IMR-90 (cell line): Measurements from ENCODE around the gene RBMS3. TPM values are rescaled to one million over a fixed set of nuclear protein-coding genes. Genes with fewer than 3 reads are reported as not detected.

Experiments used
- ATAC-seq: fragments of 200-7000 bp; cut with Tn5 transposase; 2 replicates; pipeline ENCODE4 v1.9.1; 2020; ENCODE audit warnings: low read depth, mild to moderate bottlenecking, moderate library complexity
- BruUV-seq: library from RNA; stranded (reverse); fragments of 400-500 nt; replicated peaks from 2 replicates; lab custom pipeline; 2021; lab: Mats Ljungman, UMichigan
- CTCF ChIA-PET: fragments of 300-600 bp; formaldehyde crosslinking; extraction: SDS; loops from one replicate; lab custom pipeline; 2021; ENCODE audit warnings: antibody characterized with exemption; lab: Yijun Ruan, JAX
- POLR2A ChIA-PET: fragments of 300-600 bp; sonication (Branson Sonifier 250); formaldehyde crosslinking; loops from one replicate; lab custom pipeline; 2022; ENCODE audit warnings: antibody characterized with exemption; ENCODE audit not compliant: unreplicated experiment; lab: Charles Lee
- DNase-seq: peaks from one replicate; pipeline ENCODE4 v3.0.0; 2013
- H2AFZ ChIP-seq: replicated peaks from 2 replicates; pipeline ENCODE3; 2013; ENCODE audit warnings: low read length, mild to moderate bottlenecking; ENCODE audit not compliant: poor library complexity
- H2AK5ac ChIP-seq: 2 replicates; pipeline ENCODE4 v1.6.1; 2013; ENCODE audit warnings: low read depth, low read length, inconsistent platforms
- H2AK9ac ChIP-seq: replicated peaks from 2 replicates; pipeline ENCODE3; 2013; ENCODE audit warnings: mild to moderate bottlenecking, low read depth, low read length, moderate library complexity; ENCODE audit not compliant: poor library complexity
- H2BK120ac ChIP-seq: 2 replicates; pipeline ENCODE4 v1.6.1; 2013; ENCODE audit warnings: low read depth, low read length, inconsistent platforms
- H2BK15ac ChIP-seq: 3 replicates; pipeline ENCODE4 v1.6.1; 2013; ENCODE audit warnings: low read depth, low read length, inconsistent platforms
- H2BK20ac ChIP-seq: 2 replicates; pipeline ENCODE4 v1.6.1; 2013; ENCODE audit warnings: low read depth, mild to moderate bottlenecking, inconsistent platforms, low read length, moderate library complexity
- H2BK5ac ChIP-seq: 2 replicates; pipeline ENCODE4 v1.6.1; 2013; ENCODE audit warnings: mild to moderate bottlenecking, low read depth, low read length, inconsistent platforms; ENCODE audit not compliant: poor library complexity, severe bottlenecking
- H3K14ac ChIP-seq: replicated peaks from 2 replicates; pipeline ENCODE4 v1.6.1; 2013; ENCODE audit warnings: low read depth, low read length, inconsistent platforms
- H3K18ac ChIP-seq: 2 replicates; pipeline ENCODE4 v1.6.1; 2013; ENCODE audit warnings: low read depth, low read length, control low read depth
- H3K23ac ChIP-seq: 2 replicates; pipeline ENCODE4 v1.6.1; 2013; ENCODE audit warnings: low read depth, low read length, inconsistent platforms
- H3K27ac ChIP-seq: 2 replicates; pipeline ENCODE4 v1.5.1; 2013; ENCODE audit warnings: mild to moderate bottlenecking, control low read depth, low read length; ENCODE audit not compliant: insufficient read depth
- H3K27me3 ChIP-seq: 2 replicates; pipeline ENCODE4 v1.6.1; 2013; ENCODE audit warnings: low read length; ENCODE audit not compliant: control insufficient read depth, insufficient read depth
- H3K36me3 ChIP-seq: 2 replicates; pipeline ENCODE4 v1.6.1; 2013; ENCODE audit warnings: low read length, mixed read lengths; ENCODE audit not compliant: control insufficient read depth, insufficient read depth
- H3K4ac ChIP-seq: 2 replicates; pipeline ENCODE4 v1.6.1; 2013; ENCODE audit warnings: low read depth, low read length, inconsistent platforms
- H3K4me1 ChIP-seq: 2 replicates; pipeline ENCODE4 v1.6.1; 2013; ENCODE audit warnings: low read length, mixed read lengths; ENCODE audit not compliant: control insufficient read depth, insufficient read depth
- H3K4me2 ChIP-seq: 2 replicates; pipeline ENCODE4 v1.6.1; 2013; ENCODE audit warnings: low read depth, mild to moderate bottlenecking, control low read depth, low read length, moderate library complexity
- H3K4me3 ChIP-seq: 2 replicates; pipeline ENCODE4 v1.5.1; 2013; ENCODE audit warnings: low read depth, mild to moderate bottlenecking, control low read depth, low read length, moderate library complexity; ENCODE audit not compliant: insufficient read depth
- H3K56ac ChIP-seq: 2 replicates; pipeline ENCODE4 v1.6.1; 2013; ENCODE audit warnings: low read length, inconsistent platforms; ENCODE audit not compliant: insufficient read depth; ENCODE audit errors: extremely low read depth
- H3K79me1 ChIP-seq, 2 experiments: 2 replicates each; pipeline ENCODE4 v1.6.1; 2013; ENCODE audit warnings: low read length in 2 of 2, inconsistent platforms in 1 of 2, low read depth in 1 of 2
- H3K9ac ChIP-seq: 2 replicates; pipeline ENCODE4 v1.6.1; 2013; ENCODE audit warnings: low read depth, low read length, control low read depth
- H3K9me1 ChIP-seq: 2 replicates; pipeline ENCODE4 v1.6.1; 2013; ENCODE audit warnings: low read length, inconsistent platforms; ENCODE audit not compliant: insufficient read depth
- H3K9me3 ChIP-seq: 2 replicates; pipeline ENCODE4 v1.6.1; 2013; ENCODE audit warnings: low read length; ENCODE audit not compliant: control insufficient read depth, insufficient read depth
- H4K20me1 ChIP-seq: 2 replicates; pipeline ENCODE4 v1.6.1; 2013; ENCODE audit warnings: low read length, inconsistent platforms; ENCODE audit not compliant: insufficient read depth
- H4K5ac ChIP-seq: 2 replicates; pipeline ENCODE4 v1.6.1; 2013; ENCODE audit warnings: mild to moderate bottlenecking, low read depth, low read length, control low read depth
- H4K8ac ChIP-seq, 2 experiments: 2 replicates each; pipeline ENCODE4 v1.6.1; 2013; ENCODE audit warnings: low read depth in 2 of 2, low read length in 2 of 2, control low read depth in 1 of 2, inconsistent platforms in 1 of 2
- H4K91ac ChIP-seq: 2 replicates; pipeline ENCODE4 v1.6.1; 2013; ENCODE audit warnings: low read depth, low read length, inconsistent platforms; ENCODE audit not compliant: insufficient read depth
- BHLHE40 ChIP-seq: fragments of 150-350 bp; IDR thresholded peaks from 2 replicates; pipeline ENCODE4 v1.6.1; 2016; ENCODE audit warnings: mild to moderate bottlenecking, low read depth, low read length
- CEBPB ChIP-seq: IDR thresholded peaks from 2 replicates; pipeline ENCODE4 v1.6.1; 2012; ENCODE audit warnings: low read depth, low read length, improper control_type of control experiment
- CHD1 ChIP-seq: IDR thresholded peaks from 2 replicates; pipeline ENCODE4 v1.6.1; 2012; ENCODE audit warnings: low read depth, low read length, improper control_type of control experiment
- CTCF ChIP-seq: conservative IDR thresholded peaks from 2 replicates; pipeline ENCODE4 v1.5.1; 2012; ENCODE audit warnings: mild to moderate bottlenecking, low read depth, low read length, improper control_type of control experiment
- ELK1 ChIP-seq: fragments of 150-350 bp; IDR thresholded peaks from 2 replicates; pipeline ENCODE4 v1.6.1; 2016; ENCODE audit warnings: low read depth, mild to moderate bottlenecking, low read length, moderate library complexity, borderline replicate concordance
- FOS ChIP-seq: fragments of 150-350 bp; IDR thresholded peaks from 2 replicates; pipeline ENCODE4 v1.6.1; 2016; ENCODE audit warnings: low read depth, low read length
- MAFK ChIP-seq: IDR thresholded peaks from 2 replicates; pipeline ENCODE4 v1.6.1; 2012; ENCODE audit warnings: low read depth, low read length, improper control_type of control experiment
- MAZ ChIP-seq: IDR thresholded peaks from 2 replicates; pipeline ENCODE4 v1.6.1; 2012; ENCODE audit warnings: low read depth, mild to moderate bottlenecking, low read length, improper control_type of control experiment, moderate library complexity, borderline replicate concordance
- MXI1 ChIP-seq: IDR thresholded peaks from 2 replicates; pipeline ENCODE4 v1.6.1; 2012; ENCODE audit warnings: low read depth, mild to moderate bottlenecking, low read length, moderate library complexity, borderline replicate concordance
- NFE2L2 ChIP-seq: fragments of 150-350 bp; IDR thresholded peaks from 2 replicates; pipeline ENCODE4 v1.6.1; 2016; ENCODE audit warnings: low read depth, mild to moderate bottlenecking, low read length
- POLR2A ChIP-seq: IDR thresholded peaks from 2 replicates; pipeline ENCODE4 v1.6.1; 2012; ENCODE audit warnings: mild to moderate bottlenecking, low read depth, low read length
- RAD21 ChIP-seq: IDR thresholded peaks from 2 replicates; pipeline ENCODE4 v1.6.1; 2012; ENCODE audit warnings: low read length, improper control_type of control experiment
- RCOR1 ChIP-seq: IDR thresholded peaks from 2 replicates; pipeline ENCODE4 v1.6.1; 2012; ENCODE audit warnings: mild to moderate bottlenecking, low read length, improper control_type of control experiment; ENCODE audit not compliant: insufficient replicate concordance
- RFX5 ChIP-seq: IDR thresholded peaks from 2 replicates; pipeline ENCODE4 v1.8.0; 2012; ENCODE audit warnings: low read depth, mild to moderate bottlenecking, low read length, moderate library complexity
- SMC3 ChIP-seq: fragments of 150-350 bp; IDR thresholded peaks from 2 replicates; pipeline ENCODE4 v1.6.1; 2016; ENCODE audit warnings: low read depth, mild to moderate bottlenecking, antibody characterized with exemption, low read length, moderate library complexity
- USF2 ChIP-seq: fragments of 150-350 bp; IDR thresholded peaks from 2 replicates; pipeline ENCODE4 v1.6.1; 2017; ENCODE audit warnings: mild to moderate bottlenecking, antibody characterized with exemption, low read length, low read depth
- WGBS, 2 experiments: methylation state at CpG; one replicate each; pipeline versions ENCODE4 v1.1.5 to v1.1.7; 2013; ENCODE audit warnings: missing lambda C conversion rate in 2 of 2; ENCODE audit not compliant: insufficient read length in 1 of 2; ENCODE audit errors: extremely low coverage in 2 of 2; 5-methylcytosine and 5-hydroxymethylcytosine counted together
- dilution Hi-C: fragments of 300-500 bp; cut with HindIII; formaldehyde crosslinking; loops from one replicate; pipeline ENCODE4 v1.14.3; 2018; ENCODE audit warnings: low sequenced_read_pairs; ENCODE audit not compliant: unreplicated experiment
- in situ Hi-C: fragments of 300-500 bp; cut with MboI; formaldehyde crosslinking; loops from 3 replicates; pipeline ENCODE4 v1.14.3; 2019; ENCODE audit warnings: low sequenced_read_pairs, inconsistent platforms, mixed read lengths
- intact Hi-C: fragments of 100-400 bp; cut with micrococcal nuclease; formaldehyde crosslinking; loops from 2 replicates; pipeline ENCODE4 v1.10.0; 2022
- polyA plus RNA-seq, 3 experiments: library from polyadenylated mRNA; depleted of rRNA; stranded (reverse); fragments of >200 nt; gene quantifications; 2 replicates each; pipeline ENCODE4 v1.2.3, GENCODE V29; 2012; ENCODE audit warnings: low replicate concordance in 1 of 3
- total RNA-seq: library from RNA; depleted of rRNA; stranded (reverse); fragments of >200 nt; gene quantifications from 2 replicates; pipeline ENCODE4 v1.2.3, GENCODE V29; 2012

The RBMS3 gene
- total and polyA plus RNA-seq, 2 of the 4 experiments (the other 2 are of a cell fraction) = 15.2 to 127 TPM

- H4K5ac ChIP-seq = 0 out of 2 replicates have a peak overlapping the region, but pooled peaks have one; percentile 36
- H2BK20ac ChIP-seq = peak overlapping the region; percentile 20; the same call in 1 of the 2 replicates
- no peak overlapping the region for H3K4me2 ChIP-seq
- DNase-seq (no peak), ATAC-seq (no peak)
- in situ Hi-C loops (no loop called here), intact Hi-C loops (no loop called here), dilution Hi-C loops (no loop called here)
- no peaks in the 10 kb centered on the region for H3K36me3 ChIP-seq
- no peak overlapping the region for H2AFZ ChIP-seq
- peak overlapping the region; percentile 33; the same call in 1 of the 2 replicates for H2BK120ac ChIP-seq
- no peaks in the 10 kb centered on the region for H3K9me3 ChIP-seq
- 0 out of 2 replicates have a peak, but pooled peaks cover 3% of the 10 kb centered on the region for H3K9me1 ChIP-seq
- peaks cover 7% of the 10 kb centered on the region for H3K4me1 ChIP-seq
- no peak overlapping the region for H2AK9ac ChIP-seq
- ChIA-PET POLR2A (no interaction called here), CTCF (no interaction called here)
- TF ChIP-seq CHD1 = no peak
- TF ChIP-seq ELK1 = no peak
- no peak for TF ChIP-seq MAFK
- TF ChIP-seq BHLHE40 = no peak
- TF ChIP-seq CEBPB = no peak
- TF ChIP-seq RCOR1 = no peak
- TF ChIP-seq RAD21 = no peak
- no peak for TF ChIP-seq RFX5
- no peak for TF ChIP-seq MXI1
- no peak for TF ChIP-seq MAZ
- no peak for TF ChIP-seq CTCF
- no peak for TF ChIP-seq USF2
- no peak for TF ChIP-seq SMC3
- no peak for TF ChIP-seq FOS
- no peak for TF ChIP-seq POLR2A
- no peak for TF ChIP-seq NFE2L2
- no peak overlapping the region for H2AK5ac ChIP-seq
- H3K56ac ChIP-seq = no peak overlapping the region
- H3K23ac ChIP-seq = no peak overlapping the region
- no peak overlapping the region for H2BK15ac ChIP-seq
- no peaks in the 10 kb centered on the region for H3K27me3 ChIP-seq
- no peak overlapping the region for H3K4me3 ChIP-seq
- no peaks in the 10 kb centered on the region for H4K20me1 ChIP-seq
- WGBS, 2 experiments = no CpG with 5 or more reads among the region's 2 CpGs
- H3K9ac ChIP-seq = no peak overlapping the region
- BruUV-seq = no TSS peak
- H3K27ac ChIP-seq = no peak overlapping the region
- H4K8ac ChIP-seq = peak overlapping the region in 1 of 2 experiments; percentile 35; a peak in 1 of 4 replicates
- H4K91ac ChIP-seq = no peak overlapping the region; the same call in 1 of the 2 replicates
- no peak overlapping the region for H3K4ac ChIP-seq
- peak overlapping the region; percentile 41 for H3K18ac ChIP-seq
- H2BK5ac ChIP-seq = no peak overlapping the region
- peak overlapping the region; percentile 16; the same call in 1 of the 2 replicates for H3K14ac ChIP-seq
- no peaks in the 10 kb centered on the region; a peak in 1 of 4 replicates for H3K79me1 ChIP-seq
These were observed 645.5 kb downstream of the RBMS3 start for GRCh38 chr3:29926378-29926777.
